Stimulated activated CD8-positive, alpha-beta memory T cell treated with anti-CD3 and anti-CD28 coated beads, Interleukin-4, amount 100 ng/mL, for 4 hours (primary cell): ENCODE results near the gene RIPOR3.
"Not testable (repeated sequence)": the region's sequence is repeated elsewhere in the genome, so short reads cannot be mapped to it uniquely, and the experiment has no call there.

Experiments used
- DNase-seq, 2 donors: peaks; one replicate each; pipeline ENCODE4 v3.0.0-alpha.2; 2020; ENCODE audit warnings: low read depth in 2 of 2, low spot score in 1 of 2

Gene RIPOR3

DNA sequence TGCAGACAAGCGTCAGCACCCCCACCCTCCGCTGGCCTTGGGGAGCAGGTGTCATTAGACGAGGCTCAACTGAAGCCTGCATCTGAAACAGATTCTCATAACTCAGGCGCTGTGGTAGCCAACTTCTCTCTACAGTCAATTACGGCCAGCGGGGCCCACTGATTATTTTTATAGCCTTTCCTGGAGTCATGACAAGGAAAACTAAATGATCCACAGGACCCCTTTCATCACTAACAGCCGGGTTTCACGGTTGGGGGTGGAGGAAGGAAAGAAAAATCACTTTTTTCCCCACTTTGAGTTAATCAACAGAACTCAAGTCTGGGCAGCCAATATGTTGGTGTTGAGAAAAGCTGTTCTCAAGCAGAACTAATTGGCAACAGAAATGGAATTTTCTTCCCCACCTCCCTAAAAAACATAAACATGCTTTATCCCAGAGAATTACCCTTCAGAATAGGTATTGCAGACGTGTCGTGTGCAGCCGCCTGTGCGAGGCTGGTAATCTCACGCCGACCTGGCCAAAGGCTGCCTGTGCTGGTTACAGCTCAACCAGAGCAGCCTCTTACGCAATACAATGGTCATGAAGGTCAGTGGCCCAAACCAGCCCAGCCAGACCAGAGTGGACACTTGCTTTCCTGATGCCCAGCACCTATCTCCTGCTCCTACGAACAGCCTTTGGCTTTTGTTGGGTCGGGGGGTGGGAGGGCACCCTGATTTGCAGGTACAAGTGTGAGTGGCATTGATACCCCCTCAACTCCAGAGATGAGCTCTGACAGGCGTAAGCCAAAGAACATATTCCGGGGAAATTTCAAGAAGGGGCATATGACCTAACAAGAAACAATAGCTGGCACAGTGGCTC lies 11.0 kb downstream of the RIPOR3 start:
- DNase-seq, result no peak

DNA sequence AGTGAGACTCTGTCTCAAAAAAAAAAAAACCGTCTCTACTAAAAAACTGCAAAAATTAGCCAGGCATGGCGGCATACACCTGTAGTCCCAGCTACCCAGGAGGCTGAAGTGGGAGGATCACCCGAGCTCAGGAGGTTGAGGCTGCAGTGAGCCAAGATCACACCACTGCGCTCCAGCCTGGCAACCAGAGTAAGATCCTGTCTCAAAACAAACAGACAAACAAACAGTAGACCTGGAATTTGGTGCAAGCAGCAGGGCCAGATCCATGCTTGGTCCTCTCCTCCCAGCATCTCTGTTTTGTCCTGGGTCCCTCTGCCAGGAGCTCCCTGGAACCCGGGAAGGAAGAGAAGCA lies 11.6 kb downstream of the RIPOR3 start:
- DNase-seq, result no peak

DNA sequence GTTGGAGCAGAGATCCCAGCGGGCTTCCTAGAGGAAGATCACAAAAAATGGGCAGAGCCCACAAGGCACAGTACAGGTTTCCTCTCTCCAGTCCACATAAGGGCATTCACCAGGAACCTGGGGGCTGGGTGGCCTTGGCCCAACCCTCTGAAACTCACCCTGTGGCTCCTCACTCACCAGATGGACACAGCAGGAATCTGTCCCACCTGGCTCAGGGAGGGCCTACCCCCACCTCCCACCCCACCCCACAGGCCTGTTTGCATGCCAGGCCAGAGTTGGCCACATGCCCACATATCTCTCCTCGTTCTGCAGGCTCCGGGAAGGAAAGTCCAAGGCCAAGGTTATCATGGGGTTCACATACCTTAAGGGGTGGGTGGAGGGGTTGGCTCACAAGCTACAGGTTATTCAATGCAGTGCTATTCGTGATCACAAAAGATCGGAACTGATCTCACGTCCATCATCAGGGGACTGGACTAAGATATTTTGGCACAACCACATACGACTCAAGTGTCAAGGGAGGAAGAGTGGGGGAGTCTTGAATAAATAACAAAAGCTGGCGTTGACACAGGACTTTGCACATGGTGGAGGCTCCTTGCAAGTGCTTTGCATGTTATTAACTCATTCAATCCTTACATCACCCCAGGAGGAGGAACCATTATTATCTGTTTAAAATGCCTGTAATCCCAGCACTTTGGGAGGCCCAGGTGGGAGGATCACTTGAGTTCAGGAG lies 13.0 kb downstream of the RIPOR3 start:
- no peak for DNase-seq

GRCh38 chr20:50676858-50677257 lies 14.5 kb downstream of the RIPOR3 start:
- no peak for DNase-seq

- not testable (repeated sequence) for DNase-seq
Measured at GRCh38 chr20:50676377-50676731, 15.0 kb downstream of the RIPOR3 start.

DNA sequence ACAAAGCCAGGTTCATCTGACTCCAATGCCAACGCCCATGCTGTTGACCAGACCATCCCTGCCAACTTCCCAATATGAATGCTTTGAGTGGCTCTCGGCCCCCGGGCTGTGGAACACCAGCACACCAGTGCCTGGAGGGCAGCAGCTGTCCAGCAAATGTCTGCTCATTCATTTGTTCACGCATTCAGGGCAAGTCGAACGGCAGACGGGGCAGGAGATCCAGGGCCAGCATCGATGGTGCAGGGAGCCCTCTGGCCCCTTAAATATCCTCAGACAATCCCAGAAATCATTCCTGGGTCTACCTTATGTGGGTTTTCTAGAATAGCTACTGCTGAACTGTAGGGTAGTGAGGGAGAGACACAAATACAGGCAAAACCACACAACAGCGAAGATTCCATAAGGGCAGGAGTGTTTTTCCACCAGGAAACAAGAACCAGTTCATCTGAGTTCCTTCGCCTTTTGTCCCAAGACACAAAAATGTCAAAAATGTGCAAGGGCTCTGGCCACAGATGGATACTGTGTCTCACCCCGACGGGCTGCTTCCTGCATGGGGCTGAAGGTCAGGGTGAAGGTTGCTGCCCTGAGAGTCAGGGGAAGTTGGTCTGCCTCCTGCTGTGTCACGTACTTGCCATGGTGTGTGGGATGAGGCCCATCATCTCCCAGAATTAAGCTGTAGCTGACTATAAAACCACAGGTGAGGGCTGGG lies 15.5 kb downstream of the RIPOR3 start:
- DNase-seq, result no peak

- no peak for DNase-seq
Measured at GRCh38 chr20:50674138-50674825, 17.1 kb downstream of the RIPOR3 start.

DNA sequence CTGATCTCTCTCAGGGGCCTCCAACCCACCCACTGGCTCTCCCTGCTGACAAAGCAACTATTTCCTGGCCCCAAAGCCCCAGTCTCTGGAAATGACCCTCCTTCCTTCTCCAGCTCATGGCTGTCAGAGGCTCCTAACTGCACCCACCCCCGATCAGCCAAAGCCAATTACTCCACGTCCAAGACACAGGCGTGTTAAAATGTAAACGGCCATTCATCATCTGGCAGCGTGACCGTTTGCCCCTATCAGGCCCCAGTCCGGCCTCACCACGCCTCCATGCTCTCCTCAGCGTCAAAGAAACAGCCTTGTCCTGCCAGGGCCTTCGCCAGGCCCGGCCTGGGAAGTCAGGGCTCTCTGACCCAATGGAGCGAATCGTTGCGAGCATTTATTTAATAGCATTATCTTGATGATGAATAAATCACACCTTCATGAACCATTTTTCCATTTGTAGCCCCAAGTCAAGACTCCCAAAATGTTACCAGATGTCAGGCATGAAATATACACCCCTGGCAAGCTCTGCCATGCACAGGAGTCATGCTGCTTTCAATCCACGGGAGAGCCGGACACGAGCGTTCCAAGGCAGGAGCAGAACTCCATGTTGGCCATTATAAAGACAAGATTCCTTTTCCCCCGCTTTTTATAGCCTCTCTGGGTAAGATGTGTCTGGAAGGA lies 17.7 kb downstream of the RIPOR3 start:
- no peak for DNase-seq

DNA sequence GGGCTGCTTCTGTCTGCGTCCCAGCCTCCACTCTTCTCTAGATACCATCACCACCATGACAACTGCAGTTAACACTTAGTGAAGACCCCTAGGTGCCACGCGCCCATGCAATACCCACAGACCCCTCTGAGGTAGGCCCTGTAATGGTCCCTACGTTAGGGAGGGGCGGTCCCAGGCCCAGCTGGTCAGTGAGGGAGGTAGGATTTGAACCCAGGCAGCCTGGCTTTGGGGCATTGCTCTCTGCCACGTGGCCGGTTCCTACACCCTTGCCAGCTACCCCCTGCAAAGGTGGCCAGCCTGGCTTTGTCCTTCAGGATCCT lies 18.2 kb downstream of the RIPOR3 start:
- DNase-seq, result no peak

DNA sequence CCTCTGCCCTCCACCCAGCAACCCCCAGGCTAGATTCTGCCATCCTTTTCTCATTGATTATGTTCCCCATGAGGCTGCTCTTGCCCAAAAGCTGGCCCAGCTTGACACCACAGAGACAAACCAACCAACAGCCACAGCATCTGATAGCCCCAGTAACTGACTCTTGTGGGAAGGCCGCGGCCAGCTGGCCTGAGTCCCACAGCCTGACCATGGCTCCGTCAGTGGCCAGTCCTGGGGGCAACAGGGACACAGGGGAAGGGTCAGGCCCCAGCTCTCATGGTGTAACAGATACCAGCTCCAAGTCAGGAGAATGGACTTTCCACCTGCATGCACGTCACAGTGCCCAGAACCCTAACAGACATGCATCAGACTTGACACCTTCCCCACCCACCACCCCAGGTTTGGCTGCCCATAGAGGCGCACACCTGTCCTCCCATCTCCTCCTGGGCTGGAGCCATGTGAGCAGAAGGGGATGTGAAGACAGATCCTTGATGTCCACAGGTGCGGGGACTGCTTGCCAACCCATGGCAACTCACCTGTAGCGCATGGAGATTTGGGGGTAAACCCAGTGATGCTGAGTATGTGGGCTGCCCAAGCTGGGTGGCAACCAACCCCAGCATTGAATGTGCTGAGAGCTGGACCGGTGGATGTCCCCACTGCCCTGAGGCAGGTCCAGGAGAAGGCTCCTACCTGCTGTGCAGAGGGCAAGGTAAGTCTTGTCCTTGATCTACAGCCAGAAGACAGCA lies 18.8 kb downstream of the RIPOR3 start:
- DNase-seq, result no peak

- DNase-seq, result no peak
Measured at GRCh38 chr20:50671626-50672025, 19.7 kb downstream of the RIPOR3 start.

- not testable (repeated sequence) for DNase-seq
Measured at GRCh38 chr20:50671010-50671409, 20.3 kb downstream of the RIPOR3 start.

- DNase-seq, result no peak
Measured at GRCh38 chr20:50670126-50670862, 21.0 kb downstream of the RIPOR3 start.

GRCh38 chr20:50668798-50669197 lies 22.5 kb downstream of the RIPOR3 start:
- no peak for DNase-seq

DNA sequence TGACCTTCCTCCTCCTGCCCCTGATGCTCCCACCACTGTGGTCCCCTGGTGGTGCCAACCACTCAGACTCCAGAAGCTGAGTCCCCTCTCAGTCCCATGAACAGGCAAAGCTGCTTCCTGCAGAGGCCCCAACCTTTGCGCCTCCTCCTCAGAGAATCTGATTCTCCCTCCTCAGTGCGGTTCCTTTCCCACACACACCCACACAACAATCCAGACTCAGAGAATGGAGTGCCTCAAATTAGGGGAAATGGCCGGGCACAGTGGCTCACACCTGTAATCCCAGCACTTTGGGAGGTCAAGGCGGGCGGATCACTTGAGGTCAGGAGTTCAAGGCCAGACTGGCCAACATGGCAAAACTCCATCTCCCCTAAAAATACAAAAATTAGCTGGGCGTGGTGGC lies 23.0 kb downstream of the RIPOR3 start:
- no peak for DNase-seq

- DNase-seq, result no peak
Measured at GRCh38 chr20:50666709-50667298, 24.5 kb downstream of the RIPOR3 start.

- no peak for DNase-seq
Measured at GRCh38 chr20:50664254-50664653, 27.1 kb downstream of the RIPOR3 start.

GRCh38 chr20:50663095-50663821 lies 28.1 kb downstream of the RIPOR3 start:
- DNase-seq, result no peak
